Stomach (tissue), 4 donors: Measurements from ENCODE around the gene RNF208.

Source experiments
- EP300 ChIP-seq: sonication (generic); formaldehyde crosslinking; IDR thresholded peaks from one replicate; pipeline ENCODE4 v1.6.1; 2017; ENCODE audit warnings: antibody characterized with exemption
- POLR2A ChIP-seq, 4 donors: fragments of 450-650 bp; IDR thresholded peaks; one replicate each; pipeline ENCODE4 v1.6.1; 2016; ENCODE audit warnings: antibody characterized with exemption in 4 of 4, control low read depth in 2 of 4, mild to moderate bottlenecking in 1 of 4, moderate library complexity in 1 of 4
- POLR2AphosphoS5 ChIP-seq, 3 donors: sonication (generic); formaldehyde crosslinking; IDR thresholded peaks; one replicate each; pipeline ENCODE4 v1.6.1; 2016; ENCODE audit warnings: antibody characterized with exemption in 3 of 3
- TF ChIP-seq, protein P1 (sequence below), 7 experiments: fragments of 450-650 bp in 4 of 7; fragments of 200-600 bp in 3 of 7; sonication (generic) in 3 of 7; IDR thresholded peaks; one replicate each; pipeline ENCODE4 v1.5.1; 2016 to 2019; ENCODE audit warnings: antibody characterized with exemption in 7 of 7, control low read depth in 2 of 7, mild to moderate bottlenecking in 1 of 7

- TF ChIP-seq, protein P1, sequence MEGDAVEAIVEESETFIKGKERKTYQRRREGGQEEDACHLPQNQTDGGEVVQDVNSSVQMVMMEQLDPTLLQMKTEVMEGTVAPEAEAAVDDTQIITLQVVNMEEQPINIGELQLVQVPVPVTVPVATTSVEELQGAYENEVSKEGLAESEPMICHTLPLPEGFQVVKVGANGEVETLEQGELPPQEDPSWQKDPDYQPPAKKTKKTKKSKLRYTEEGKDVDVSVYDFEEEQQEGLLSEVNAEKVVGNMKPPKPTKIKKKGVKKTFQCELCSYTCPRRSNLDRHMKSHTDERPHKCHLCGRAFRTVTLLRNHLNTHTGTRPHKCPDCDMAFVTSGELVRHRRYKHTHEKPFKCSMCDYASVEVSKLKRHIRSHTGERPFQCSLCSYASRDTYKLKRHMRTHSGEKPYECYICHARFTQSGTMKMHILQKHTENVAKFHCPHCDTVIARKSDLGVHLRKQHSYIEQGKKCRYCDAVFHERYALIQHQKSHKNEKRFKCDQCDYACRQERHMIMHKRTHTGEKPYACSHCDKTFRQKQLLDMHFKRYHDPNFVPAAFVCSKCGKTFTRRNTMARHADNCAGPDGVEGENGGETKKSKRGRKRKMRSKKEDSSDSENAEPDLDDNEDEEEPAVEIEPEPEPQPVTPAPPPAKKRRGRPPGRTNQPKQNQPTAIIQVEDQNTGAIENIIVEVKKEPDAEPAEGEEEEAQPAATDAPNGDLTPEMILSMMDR (IDR thresholded peaks at IDR 0.05), result no peak
- TF ChIP-seq EP300 (no peak), POLR2A (IDR thresholded peaks at IDR 0.05) (no peak), POLR2AphosphoS5 (IDR thresholded peaks at IDR 0.05) (no peak)
Measured at GRCh38 chr9:137251194-137251461, 29.1 kb upstream of the RNF208 start, which contains the start of gene STPG3.
